Measurements from ENCODE around the gene OPCML. TPM values are rescaled to one million over a fixed set of nuclear protein-coding genes. Genes with fewer than 3 reads are reported as not detected.

OPCML gene
- total and polyA plus RNA-seq, 7 donors = 0.01 to 0.80 (median 0.07) TPM; not detected in 4

- no peak for TF ChIP-seq CTCF (IDR thresholded peaks at IDR 0.05)
- ATAC-seq (no peak), DNase-seq (no peak)
- Histone ChIP-seq H3K27ac (no peak overlapping the region), H3K4me3 (no peak overlapping the region), H3K36me3 (ENCODE audit: insufficient read depth in 1 of 2, low read depth in 1 of 2) (no peaks in the 10 kb centered on the region), H3K9me3 (no peaks in the 10 kb centered on the region), H3K27me3 (ENCODE audit: insufficient read depth in 3 of 3, low read length in 2 of 3) (no peaks in the 10 kb centered on the region), H3K4me1 (no peaks in the 10 kb centered on the region)
- 63 to 71% (median 64%) methylated on average over 3 of the region's 3 CpGs for WGBS, 3 donors
- intact Hi-C loops (cut with DNase I) = no loop called here
Observed at GRCh38 chr11:132639403-132639802, 892.9 kb downstream of the OPCML start.

GRCh38 chr11:132638423-132638822 lies 893.9 kb downstream of the OPCML start:
- intact Hi-C loops (cut with DNase I) = no loop called here
- WGBS, 3 donors = 28 to 53% (median 47%) methylated on average over 1 of the region's 1 CpG

GRCh38 chr11:132636523-132636922 lies 895.8 kb downstream of the OPCML start:
- ATAC-seq = no peak
- DNase-seq = no peak
- WGBS, 3 donors = 74 to 80% (median 77%) methylated on average over 4 of the region's 4 CpGs
- Histone ChIP-seq H3K27ac (no peak overlapping the region), H3K9me3 (no peaks in the 10 kb centered on the region), H3K36me3 (ENCODE audit: insufficient read depth in 1 of 2, low read depth in 1 of 2) (no peaks in the 10 kb centered on the region), H3K4me1 (no peaks in the 10 kb centered on the region), H3K27me3 (ENCODE audit: insufficient read depth in 3 of 3, low read length in 2 of 3) (peaks cover 0 to 4% (median 0%) of the 10 kb centered on the region in 3 donors), H3K4me3 (no peak overlapping the region)
- TF ChIP-seq CTCF (IDR thresholded peaks at IDR 0.05) = no peak
- intact Hi-C loops (cut with DNase I) = no loop called here

More at GRCh38 chr11:132638423-132638822, 893.9 kb downstream of the OPCML start:
- no peak overlapping the region for H3K4me3 ChIP-seq
- H3K27ac ChIP-seq = no peak overlapping the region
- H3K9me3 ChIP-seq = no peaks in the 10 kb centered on the region
- H3K27me3 ChIP-seq (ENCODE audit: insufficient read depth in 3 of 3, low read length in 2 of 3) = no peaks in the 10 kb centered on the region
- ATAC-seq (no peak), DNase-seq (no peak)
- TF ChIP-seq CTCF (IDR thresholded peaks at IDR 0.05) = no peak
- no peaks in the 10 kb centered on the region for H3K36me3 ChIP-seq (ENCODE audit: insufficient read depth in 1 of 2, low read depth in 1 of 2)
- no peaks in the 10 kb centered on the region for H3K4me1 ChIP-seq

- WGBS, 3 donors = 27 to 32% (median 27%) methylated on average over 9 of the region's 9 CpGs
Observed at GRCh38 chr11:132632641-132633124, 899.6 kb downstream of the OPCML start.

More at GRCh38 chr11:132632641-132633124, 899.6 kb downstream of the OPCML start:
- intact Hi-C loops (cut with DNase I) = no loop called here
- Histone ChIP-seq H3K36me3 (ENCODE audit: insufficient read depth in 1 of 2, low read depth in 1 of 2) (no peaks in the 10 kb centered on the region), H3K4me1 (no peaks in the 10 kb centered on the region), H3K4me3 (no peak overlapping the region), H3K27ac (no peak overlapping the region), H3K9me3 (no peaks in the 10 kb centered on the region), H3K27me3 (ENCODE audit: insufficient read depth in 3 of 3, low read length in 2 of 3) (peaks cover 0 to 4% (median 0%) of the 10 kb centered on the region in 3 donors)
- DNase-seq = no peak
- ATAC-seq = no peak
- TF ChIP-seq CTCF (IDR thresholded peaks at IDR 0.05) = no peak

Measured in psoas muscle (tissue), 8 donors.